ENCODE results near the gene SLC44A4. TPM values are rescaled to one million over a fixed set of nuclear protein-coding genes. Genes with fewer than 3 reads are reported as not detected.

SLC44A4 gene
- total and polyA plus RNA-seq, 4 donors = 0.13 to 2.4 (median 0.17) TPM; not detected in 1

DNA sequence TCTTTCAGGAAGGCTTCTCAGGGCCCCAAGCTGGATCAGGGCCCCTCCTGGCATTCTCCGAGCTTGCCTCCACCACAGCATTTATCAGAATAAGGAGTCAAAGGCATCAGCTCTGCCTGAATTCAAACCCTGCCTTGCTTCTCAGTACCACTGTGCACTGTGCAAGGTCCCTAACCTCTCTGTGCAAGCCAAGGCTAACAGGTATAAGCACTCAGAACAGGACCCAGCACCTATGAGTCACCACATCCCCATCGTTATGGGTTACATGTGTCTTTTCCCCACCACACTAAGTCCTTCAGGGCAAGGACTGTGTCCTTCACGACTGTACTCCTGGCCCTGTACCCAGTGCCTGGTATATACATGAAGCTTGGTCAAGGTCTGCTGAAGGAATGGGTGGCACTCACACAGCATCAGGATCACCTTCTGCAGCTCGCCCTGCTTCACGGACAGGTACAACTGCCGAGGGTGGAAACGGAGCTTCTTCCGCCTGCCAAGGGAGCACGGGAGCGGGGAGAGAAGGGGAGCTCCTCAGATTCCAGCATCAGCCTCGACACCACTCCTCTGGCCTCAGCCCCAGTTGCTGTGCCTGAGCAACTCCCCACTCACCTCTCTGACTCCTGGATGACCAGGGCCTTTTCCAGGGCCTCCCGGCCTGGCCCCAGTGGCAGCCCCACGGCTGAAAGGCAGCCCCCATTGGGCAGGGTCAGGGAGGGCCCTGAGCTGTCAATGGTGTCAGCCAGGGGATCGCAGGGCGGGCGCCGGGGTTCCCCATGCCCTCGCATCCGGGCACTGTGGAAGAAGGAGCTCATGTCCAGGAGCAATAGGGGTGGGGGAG, 8.6 kb upstream of the SLC44A4 start (continued):
- TF ChIP-seq FOXA2 (IDR thresholded peaks at IDR 0.05) = no peak
- no peak for TF ChIP-seq YY1 (IDR thresholded peaks at IDR 0.05)
- no peak for TF ChIP-seq RAD21 (IDR thresholded peaks at IDR 0.05)
- TF ChIP-seq FOXA1 (IDR thresholded peaks at IDR 0.05) = no peak
- TF ChIP-seq, protein P1, sequence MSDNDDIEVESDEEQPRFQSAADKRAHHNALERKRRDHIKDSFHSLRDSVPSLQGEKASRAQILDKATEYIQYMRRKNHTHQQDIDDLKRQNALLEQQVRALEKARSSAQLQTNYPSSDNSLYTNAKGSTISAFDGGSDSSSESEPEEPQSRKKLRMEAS (IDR thresholded peaks at IDR 0.05) = no peak

DNA sequence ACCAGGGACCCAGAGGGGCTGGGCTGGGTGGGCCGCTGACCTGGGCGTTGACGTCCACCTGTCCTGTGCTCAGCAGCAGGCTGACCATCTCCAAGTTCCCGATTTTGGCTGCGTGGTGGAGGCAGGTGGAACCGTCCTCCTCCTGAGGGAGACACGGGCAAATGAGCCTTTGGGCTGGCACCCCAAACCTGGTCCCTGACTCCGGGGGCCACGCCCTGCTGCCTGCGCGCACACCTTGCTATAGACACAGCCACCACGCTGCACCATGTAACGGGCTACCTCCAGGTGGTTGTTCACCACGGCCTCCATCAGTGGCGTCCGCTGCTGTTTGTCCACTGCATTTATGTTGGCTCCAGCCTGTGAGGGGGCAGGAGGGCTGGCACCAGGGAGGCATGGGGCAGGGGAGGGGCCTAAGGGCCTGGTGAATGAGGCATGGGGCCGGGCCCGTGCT, 7.8 kb upstream of the SLC44A4 start:
- Histone ChIP-seq H3K9me3 (ENCODE audit: control insufficient read depth in 4 of 4, low read length in 3 of 4) (no peaks in the 10 kb centered on the region), H3K36me3 (ENCODE audit: control insufficient read depth in 4 of 4, insufficient read depth in 3 of 4, low read depth in 1 of 4, low read length in 3 of 4) (peaks cover 21 to 70% (median 30%) of the 10 kb centered on the region in 4 donors), H3K27me3 (ENCODE audit: control insufficient read depth in 4 of 4, insufficient read depth in 4 of 4, low read length in 3 of 4) (no peaks in the 10 kb centered on the region), H3K27ac (ENCODE audit: low read depth in 1 of 2, low read length in 2 of 2) (no peak overlapping the region), H3K4me3 (ENCODE audit: low read depth in 1 of 3, low read length in 3 of 3) (no peak overlapping the region), H3K4me1 (ENCODE audit: control insufficient read depth in 4 of 4, insufficient read depth in 4 of 4, low read length in 3 of 4) (no peaks in the 10 kb centered on the region), H3K9ac (ENCODE audit: low read depth in 1 of 2, low read length in 2 of 2) (no peak overlapping the region)
- WGBS = 96% methylated on average over 18 of the region's 18 CpGs
- TF ChIP-seq EGR1 (IDR thresholded peaks at IDR 0.05; ENCODE audit: low read depth in 2 of 2) = no peak
- TF ChIP-seq JUND (IDR thresholded peaks at IDR 0.05) = no peak
- TF ChIP-seq YY1 (IDR thresholded peaks at IDR 0.05) = no peak
- TF ChIP-seq ZBTB33 (IDR thresholded peaks at IDR 0.05) = no peak
- TF ChIP-seq NR2F2 (IDR thresholded peaks at IDR 0.05) = no peak
- TF ChIP-seq, protein P1 (IDR thresholded peaks at IDR 0.05) = no peak
- TF ChIP-seq GABPA (IDR thresholded peaks at IDR 0.05 in 1 of 2, conservative IDR thresholded peaks at IDR 0.05 in 1 of 2) = no peak
- no peak for TF ChIP-seq SP1 (IDR thresholded peaks at IDR 0.05)
- TF ChIP-seq REST (IDR thresholded peaks at IDR 0.05) = no peak
- no peak for TF ChIP-seq CTCF (IDR thresholded peaks at IDR 0.05; ENCODE audit: low read depth, low read length, missing input control)
- no peak for TF ChIP-seq RXRA (IDR thresholded peaks at IDR 0.05)
- TF ChIP-seq TAF1 (conservative IDR thresholded peaks at IDR 0.05) = no peak
- no peak for TF ChIP-seq FOXA1 (IDR thresholded peaks at IDR 0.05)
- no peak for TF ChIP-seq FOXA2 (IDR thresholded peaks at IDR 0.05)
- TF ChIP-seq ATF3 (IDR thresholded peaks at IDR 0.05) = no peak
- no peak for TF ChIP-seq HNF4G (IDR thresholded peaks at IDR 0.05)
- no peak for TF ChIP-seq RAD21 (IDR thresholded peaks at IDR 0.05)
- no peak for TF ChIP-seq HNF4A (conservative IDR thresholded peaks at IDR 0.05)
- DNase-seq (ENCODE audit: low spot score) = no peak
